ENCODE data around the gene NSMCE1.
"Not testable (repeated sequence)": the region's sequence is repeated elsewhere in the genome, so short reads cannot be mapped to it uniquely, and the experiment has no call there.

The NSMCE1 gene

GRCh38 chr16:27208796-27209195 is 59.8 kb downstream of the NSMCE1 start:
- H3K4me3 ChIP-seq (IDR thresholded peaks at IDR 0.05; ENCODE audit: insufficient read depth, low read depth, low read length), result no peak overlapping the region

GRCh38 chr16:27208081-27208680 is 60.4 kb downstream of the NSMCE1 start:
- no peak overlapping the region for H3K27ac ChIP-seq
- no peak overlapping the region for H3K4me3 ChIP-seq (IDR thresholded peaks at IDR 0.05; ENCODE audit: insufficient read depth, low read depth, low read length)

More at GRCh38 chr16:27208796-27209195, 59.8 kb downstream of the NSMCE1 start:
- Histone ChIP-seq H3K36me3 (ENCODE audit: insufficient read depth) (no peaks in the 10 kb centered on the region), H4K20me1 (ENCODE audit: insufficient read depth) (no peaks in the 10 kb centered on the region), H3K27ac (no peak overlapping the region), H3K4me1 (ENCODE audit: low read depth, poor library complexity, severe bottlenecking) (peaks cover 48% of the 10 kb centered on the region), H3K27me3 (ENCODE audit: insufficient read depth, low read depth) (no peaks in the 10 kb centered on the region), H3K79me2 (ENCODE audit: insufficient read depth, low read depth) (peaks cover 7% of the 10 kb centered on the region; the same call in 1 of the 2 replicates), H3K4me2 (no peak overlapping the region), H2AFZ (ENCODE audit: low read depth) (no peak overlapping the region), H3K9ac (no peak overlapping the region)
- TF ChIP-seq CTCF (conservative IDR thresholded peaks at IDR 0.05; ENCODE audit: low read depth, low read length), result no peak

GRCh38 chr16:27207121-27207520 is 61.5 kb downstream of the NSMCE1 start:
- not testable (repeated sequence) for H4K20me1 ChIP-seq (ENCODE audit: insufficient read depth); H2AFZ ChIP-seq (ENCODE audit: low read depth); H3K27me3 ChIP-seq (ENCODE audit: insufficient read depth, low read depth); H3K27ac ChIP-seq; H3K4me2 ChIP-seq; H3K9ac ChIP-seq; H3K4me3 ChIP-seq (IDR thresholded peaks at IDR 0.05; ENCODE audit: insufficient read depth, low read depth, low read length); H3K36me3 ChIP-seq (ENCODE audit: insufficient read depth)
- peaks cover 12% of the 10 kb centered on the region for H3K79me2 ChIP-seq (ENCODE audit: insufficient read depth, low read depth)
- peaks cover 58% of the 10 kb centered on the region for H3K4me1 ChIP-seq (ENCODE audit: low read depth, poor library complexity, severe bottlenecking)

More at GRCh38 chr16:27208081-27208680, 60.4 kb downstream of the NSMCE1 start:
- Histone ChIP-seq H3K9ac (no peak overlapping the region), H3K4me2 (no peak overlapping the region), H3K4me1 (ENCODE audit: low read depth, poor library complexity, severe bottlenecking) (peaks cover 48% of the 10 kb centered on the region), H3K27me3 (ENCODE audit: insufficient read depth, low read depth) (no peaks in the 10 kb centered on the region), H4K20me1 (ENCODE audit: insufficient read depth) (no peaks in the 10 kb centered on the region), H3K79me2 (ENCODE audit: insufficient read depth, low read depth) (peaks cover 7% of the 10 kb centered on the region; the same call in 1 of the 2 replicates), H2AFZ (ENCODE audit: low read depth) (no peak overlapping the region), H3K36me3 (ENCODE audit: insufficient read depth) (no peaks in the 10 kb centered on the region)
- TF ChIP-seq CTCF (conservative IDR thresholded peaks at IDR 0.05; ENCODE audit: low read depth, low read length), result no peak

- H3K36me3 ChIP-seq (ENCODE audit: insufficient read depth), result no peaks in the 10 kb centered on the region
- H3K9ac ChIP-seq, result no peak overlapping the region
- peak overlapping the region; percentile 25; the same call in 1 of the 2 replicates for H3K27ac ChIP-seq
- H3K4me3 ChIP-seq (IDR thresholded peaks at IDR 0.05; ENCODE audit: insufficient read depth, low read depth, low read length), result no peak overlapping the region
- peak overlapping the region; percentile 93 for H3K4me2 ChIP-seq
- no peaks in the 10 kb centered on the region for H4K20me1 ChIP-seq (ENCODE audit: insufficient read depth)
- peaks cover 59% of the 10 kb centered on the region for H3K4me1 ChIP-seq (ENCODE audit: low read depth, poor library complexity, severe bottlenecking)
- TF ChIP-seq CTCF (conservative IDR thresholded peaks at IDR 0.05; ENCODE audit: low read depth, low read length), result no peak
- peaks cover 12% of the 10 kb centered on the region for H3K79me2 ChIP-seq (ENCODE audit: insufficient read depth, low read depth)
- no peak overlapping the region for H2AFZ ChIP-seq (ENCODE audit: low read depth)
- H3K27me3 ChIP-seq (ENCODE audit: insufficient read depth, low read depth), result no peaks in the 10 kb centered on the region
Observed at GRCh38 chr16:27205423-27206065, 63.0 kb downstream of the NSMCE1 start.

Data from KMS-11 (cell line).